ENCODE results near the gene CSDE1.
"Not testable (repeated sequence)": the region's sequence is repeated elsewhere in the genome, so short reads cannot be mapped to it uniquely, and the experiment has no call there.

- TF ChIP-seq CTCF (IDR thresholded peaks at IDR 0.05); IRF3 (IDR thresholded peaks at IDR 0.05; ENCODE audit: low read depth, low read length); RXRA (IDR thresholded peaks at IDR 0.05; ENCODE audit: borderline replicate concordance, low read depth); GABPA (IDR thresholded peaks at IDR 0.05; ENCODE audit: low read depth); ZBTB33 (IDR thresholded peaks at IDR 0.05; ENCODE audit: borderline replicate concordance, low read depth); SMC3 (IDR thresholded peaks at IDR 0.05; ENCODE audit: low read depth, low read length); EP300 (IDR thresholded peaks at IDR 0.05; ENCODE audit: borderline replicate concordance in 1 of 2, low read depth in 1 of 2, low read length in 1 of 2); TAF1 (IDR thresholded peaks at IDR 0.05; ENCODE audit: borderline replicate concordance, low read depth, low read length); JUND (IDR thresholded peaks at IDR 0.05); PBX3 (IDR thresholded peaks at IDR 0.05); MXI1 (IDR thresholded peaks at IDR 0.05; ENCODE audit: low read depth, low read length); REST (IDR thresholded peaks at IDR 0.05; ENCODE audit: low read depth, low read length); TCF12 (IDR thresholded peaks at IDR 0.05): not testable (repeated sequence)
Measured at GRCh38 chr1:114786440-114786839, 28.7 kb upstream of the CSDE1 start.

Measured in SK-N-SH (cell line).